ENCODE data around the gene RHOT1. TPM values are rescaled to one million over a fixed set of nuclear protein-coding genes. Genes with fewer than 3 reads are reported as not detected.
A peak's percentile ranks its signal among the peaks of the same experiment; 100 is the strongest.

The RHOT1 gene
- total and polyA plus RNA-seq, 8 donors, result 11.6 to 26.7 (median 16.0) TPM

DNA sequence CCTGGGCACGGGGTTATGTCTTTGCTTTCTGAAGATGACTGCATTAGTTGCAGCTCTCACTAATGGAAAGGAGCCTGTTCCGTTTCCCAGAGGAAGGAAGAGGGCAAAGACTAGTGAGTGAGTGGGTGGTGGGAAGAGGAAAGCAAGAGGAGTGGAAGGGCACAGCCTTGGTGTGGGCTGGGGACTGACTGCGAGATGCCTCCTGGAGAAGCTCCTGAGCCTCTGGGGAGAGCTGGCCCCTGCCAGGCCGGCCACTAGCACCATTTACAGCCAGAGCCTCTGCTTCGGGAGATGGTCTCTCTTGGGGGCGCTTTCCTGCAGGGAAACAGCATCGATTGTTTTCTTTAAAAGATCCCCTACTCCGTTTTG is 122.5 kb downstream of the RHOT1 start:
- intact Hi-C loops (cut with DNase I), result no loop called here
- DNase-seq (no peak), ATAC-seq (no peak), FAIRE-seq (no peak)
- Histone ChIP-seq H3K27me3 (no peaks in the 10 kb centered on the region), H3K4me1 (peaks cover 0 to 17% (median 5%) of the 10 kb centered on the region in 3 donors), H3K9me3 (no peaks in the 10 kb centered on the region), H3K36me3 (no peaks in the 10 kb centered on the region), H3K4me3 (no peak overlapping the region), H3K27ac (no peak overlapping the region)
- WGBS, 2 donors, result 50 to 52% methylated on average over 8 of the region's 8 CpGs
- TF ChIP-seq, protein P1, sequence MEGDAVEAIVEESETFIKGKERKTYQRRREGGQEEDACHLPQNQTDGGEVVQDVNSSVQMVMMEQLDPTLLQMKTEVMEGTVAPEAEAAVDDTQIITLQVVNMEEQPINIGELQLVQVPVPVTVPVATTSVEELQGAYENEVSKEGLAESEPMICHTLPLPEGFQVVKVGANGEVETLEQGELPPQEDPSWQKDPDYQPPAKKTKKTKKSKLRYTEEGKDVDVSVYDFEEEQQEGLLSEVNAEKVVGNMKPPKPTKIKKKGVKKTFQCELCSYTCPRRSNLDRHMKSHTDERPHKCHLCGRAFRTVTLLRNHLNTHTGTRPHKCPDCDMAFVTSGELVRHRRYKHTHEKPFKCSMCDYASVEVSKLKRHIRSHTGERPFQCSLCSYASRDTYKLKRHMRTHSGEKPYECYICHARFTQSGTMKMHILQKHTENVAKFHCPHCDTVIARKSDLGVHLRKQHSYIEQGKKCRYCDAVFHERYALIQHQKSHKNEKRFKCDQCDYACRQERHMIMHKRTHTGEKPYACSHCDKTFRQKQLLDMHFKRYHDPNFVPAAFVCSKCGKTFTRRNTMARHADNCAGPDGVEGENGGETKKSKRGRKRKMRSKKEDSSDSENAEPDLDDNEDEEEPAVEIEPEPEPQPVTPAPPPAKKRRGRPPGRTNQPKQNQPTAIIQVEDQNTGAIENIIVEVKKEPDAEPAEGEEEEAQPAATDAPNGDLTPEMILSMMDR (IDR thresholded peaks at IDR 0.05), result no peak

DNA sequence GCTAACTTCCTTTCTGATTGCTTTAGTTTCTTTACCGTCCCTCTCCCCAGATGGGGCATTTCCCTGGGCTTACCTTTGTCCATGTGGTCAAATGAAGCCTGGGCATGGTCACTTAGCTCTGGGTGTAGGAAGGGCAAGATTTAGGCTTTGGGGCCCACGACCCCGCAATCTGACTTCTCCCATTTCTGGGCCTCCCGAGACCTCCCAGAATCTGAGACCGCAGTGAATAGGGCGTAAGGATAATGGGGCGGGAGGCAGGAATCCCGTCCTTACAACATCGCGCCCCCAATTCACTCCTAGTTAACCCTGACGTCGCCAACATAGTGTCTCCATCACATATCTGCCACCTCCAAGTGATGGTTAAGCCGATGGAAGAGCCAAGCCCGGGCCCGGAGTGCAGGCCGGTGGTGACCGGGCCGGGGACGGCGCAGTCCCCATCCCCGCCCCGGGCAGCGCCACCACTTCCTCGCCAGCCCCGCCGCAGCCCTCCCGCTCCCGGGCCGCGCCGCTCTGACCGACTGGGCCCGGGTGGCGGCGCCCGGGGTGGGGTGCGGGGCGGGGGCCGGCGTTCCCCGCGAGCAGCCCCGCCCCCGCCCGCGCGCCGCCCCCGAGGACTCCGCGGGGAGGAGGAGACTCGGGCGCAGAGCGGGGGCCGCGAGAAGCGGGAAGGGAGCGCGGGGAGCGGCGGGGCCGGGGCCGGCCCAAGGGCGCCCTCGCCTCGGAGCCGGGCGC is 123.1 kb downstream of the RHOT1 start, which contains the start of gene RHBDL3:
Gene RHBDL3, plus strand, starts transcription at position 641 of the 732 bp plus-strand sequence. CDS start 358 bp downstream, outside the sequence.
- H3K4me3 ChIP-seq, result peak within 1 kb of the TSS; percentile 46 to 60 (median 57)
- no peaks in the 10 kb centered on the region for H3K9me3 ChIP-seq
- H3K27ac ChIP-seq, result no peak within 1 kb of the TSS
- ATAC-seq (peak; percentile 46 to 71 (median 56)), FAIRE-seq (no peak), DNase-seq (peak in 2 of 6 donors; percentile 15 to 69)
- TF ChIP-seq, protein P1 (IDR thresholded peaks at IDR 0.05), result no peak
- no peaks in the 10 kb centered on the region for H3K36me3 ChIP-seq
- no peaks in the 10 kb centered on the region for H3K27me3 ChIP-seq
- intact Hi-C loops (cut with DNase I), result no loop called here
- H3K4me1 ChIP-seq, result peaks cover 0 to 17% (median 5%) of the 10 kb centered on the region in 3 donors
- 6 to 9% methylated on average over 37 to 68 of the region's 68 CpGs for WGBS, 2 donors

DNA sequence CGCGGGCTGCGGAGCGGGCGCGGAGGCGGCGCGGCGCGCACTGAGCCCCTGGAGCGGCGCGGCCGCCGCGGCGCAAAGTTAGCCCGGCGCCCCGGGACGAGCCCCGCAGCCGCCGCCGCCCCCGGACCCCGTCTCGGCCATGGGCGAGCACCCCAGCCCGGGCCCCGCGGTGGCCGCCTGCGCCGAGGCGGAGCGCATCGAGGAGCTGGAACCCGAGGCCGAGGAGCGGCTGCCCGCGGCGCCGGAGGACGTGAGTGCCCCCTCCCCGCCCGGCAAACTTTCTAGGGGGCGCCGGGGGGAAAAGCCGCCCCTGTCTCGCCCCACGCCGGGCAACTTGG is 123.7 kb downstream of the RHOT1 start:
- Histone ChIP-seq H3K4me1 (peaks cover 0 to 16% (median 5%) of the 10 kb centered on the region in 3 donors), H3K27ac (no peak overlapping the region), H3K9me3 (no peaks in the 10 kb centered on the region), H3K36me3 (no peaks in the 10 kb centered on the region), H3K4me3 (peak overlapping the region; percentile 46 to 60 (median 57)), H3K27me3 (no peaks in the 10 kb centered on the region)
- no peak for DNase-seq
- intact Hi-C loops (cut with DNase I), result no loop called here
- no peak for FAIRE-seq
- 0 to 1% methylated on average over 23 to 55 of the region's 55 CpGs for WGBS, 2 donors
- peak in 1 of 4 donors; percentile 6 for ATAC-seq
- TF ChIP-seq, protein P1 (IDR thresholded peaks at IDR 0.05), result no peak

DNA sequence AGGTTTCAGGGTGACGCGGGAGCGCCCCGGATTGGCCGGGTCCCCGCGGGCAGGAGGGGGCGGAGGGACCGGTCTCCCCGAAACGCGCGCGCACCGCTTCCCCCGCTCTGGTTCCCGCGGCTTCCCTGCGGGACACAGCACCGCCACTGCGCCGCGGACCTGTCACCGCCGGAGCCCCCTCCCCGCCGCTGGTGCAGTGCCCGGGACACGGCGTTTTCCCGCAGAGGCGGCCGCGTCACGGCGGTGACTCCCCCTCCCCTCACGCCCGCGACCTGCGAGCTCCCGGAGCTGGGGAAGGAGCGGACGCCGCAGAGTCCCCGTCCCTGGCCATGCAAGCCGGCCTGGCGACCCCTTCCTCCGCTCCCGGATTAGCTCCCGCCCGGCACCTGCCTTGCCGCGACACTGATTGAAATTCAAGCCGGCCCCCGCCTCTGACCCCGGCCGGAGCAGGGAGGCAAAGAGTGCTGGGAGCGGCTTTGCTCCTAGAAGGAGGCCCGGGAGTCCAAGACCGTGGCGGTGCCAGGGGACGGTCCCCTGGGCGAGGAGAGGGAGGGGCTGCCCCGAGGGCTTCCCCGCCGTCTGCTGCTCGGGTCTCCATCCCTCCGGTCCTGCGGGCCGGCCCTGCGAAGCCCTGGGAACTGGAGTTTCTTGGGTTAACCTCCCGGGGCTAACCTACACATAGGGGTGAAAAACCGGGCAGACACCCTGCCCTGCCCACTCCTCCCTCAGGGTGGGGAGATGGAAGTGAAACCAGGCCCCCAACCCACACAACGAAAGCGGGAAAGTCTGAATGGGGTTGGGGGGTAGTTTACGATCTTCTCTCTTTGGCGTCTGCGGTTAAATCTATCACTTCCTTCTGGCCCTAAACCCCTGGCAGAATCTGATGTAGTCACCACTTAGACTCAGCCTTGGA is 124.3 kb downstream of the RHOT1 start:
- FAIRE-seq, result no peak
- peak in 1 of 6 donors; percentile 68 for DNase-seq
- 2 to 4% methylated on average over 63 to 78 of the region's 78 CpGs for WGBS, 2 donors
- intact Hi-C loops (cut with DNase I), result no loop called here
- Histone ChIP-seq H3K36me3 (no peaks in the 10 kb centered on the region), H3K9me3 (no peaks in the 10 kb centered on the region), H3K27ac (no peak overlapping the region), H3K4me1 (peaks cover 0 to 10% (median under 1%) of the 10 kb centered on the region in 3 donors), H3K4me3 (peak overlapping the region; percentile 46 to 60 (median 57)), H3K27me3 (no peaks in the 10 kb centered on the region)
- TF ChIP-seq, protein P1 (IDR thresholded peaks at IDR 0.05), result no peak
- ATAC-seq, result peak; percentile 17 to 50 (median 38)

All from pancreas (tissue), 10 donors.